GM21381 (cell line): ENCODE results near the gene PTPRN2.

Experiments
- ATAC-seq: cut with Tn5 transposase; IDR thresholded peaks from one replicate; pipeline ENCODE4 v1.9.1; 2021; ENCODE audit warnings: mild to moderate bottlenecking, moderate library complexity; ENCODE audit not compliant: unreplicated experiment

PTPRN2 gene

GRCh38 chr7:157542068-157543021 is 1045.3 kb downstream of the PTPRN2 start:
- no peak for ATAC-seq

GRCh38 chr7:157541295-157542067 is 1046.1 kb downstream of the PTPRN2 start:
- no peak for ATAC-seq

GRCh38 chr7:157540606-157541294 is 1046.9 kb downstream of the PTPRN2 start:
- ATAC-seq, result no peak

- no peak for ATAC-seq
Observed at GRCh38 chr7:157540020-157540419, 1047.6 kb downstream of the PTPRN2 start.

- no peak for ATAC-seq
Observed at GRCh38 chr7:157539521-157539920, 1048.1 kb downstream of the PTPRN2 start.

- ATAC-seq, result no peak
Observed at GRCh38 chr7:157538735-157539134, 1048.9 kb downstream of the PTPRN2 start.

- ATAC-seq, result no peak
Observed at GRCh38 chr7:157538321-157538720, 1049.3 kb downstream of the PTPRN2 start.

- no peak for ATAC-seq
Observed at GRCh38 chr7:157537056-157537455, 1050.6 kb downstream of the PTPRN2 start.

GRCh38 chr7:157532068-157532467 is 1055.6 kb downstream of the PTPRN2 start:
- no peak for ATAC-seq

- ATAC-seq, result no peak
Observed at GRCh38 chr7:157529768-157530560, 1057.7 kb downstream of the PTPRN2 start.

GRCh38 chr7:157528785-157529341 is 1058.8 kb downstream of the PTPRN2 start:
- no peak for ATAC-seq

- ATAC-seq, result no peak
Observed at GRCh38 chr7:157527686-157528085, 1059.9 kb downstream of the PTPRN2 start.

GRCh38 chr7:157526913-157527634 is 1060.5 kb downstream of the PTPRN2 start:
- ATAC-seq, result no peak

- no peak for ATAC-seq
Observed at GRCh38 chr7:157526005-157526912, 1061.4 kb downstream of the PTPRN2 start.

- ATAC-seq, result no peak
Observed at GRCh38 chr7:157525491-157525915, 1062.1 kb downstream of the PTPRN2 start.

GRCh38 chr7:157524731-157525130 is 1062.9 kb downstream of the PTPRN2 start:
- no peak for ATAC-seq

GRCh38 chr7:157523766-157524421 is 1063.7 kb downstream of the PTPRN2 start:
- no peak for ATAC-seq

- no peak for ATAC-seq
Observed at GRCh38 chr7:157523371-157523765, 1064.3 kb downstream of the PTPRN2 start.
